K562 (cell line): Measurements from ENCODE around the gene GET3. TPM values are rescaled to one million over a fixed set of nuclear protein-coding genes. Genes with fewer than 3 reads are reported as not detected.

Source experiments
- AFF4 ChIP-seq: sonication (generic); formaldehyde crosslinking; IDR thresholded peaks from 2 replicates; pipeline ENCODE4 v1.8.0; 2023; ENCODE audit warnings: mild to moderate bottlenecking, missing genetic modification reagents
- CBFA2T3 ChIP-seq: fragments of 450-650 bp; IDR thresholded peaks from 2 replicates; pipeline ENCODE4 v1.6.1; 2017
- FOSL1 ChIP-seq: fragments of 200-800 bp; sonication (Bioruptor generic); conservative IDR thresholded peaks from 2 replicates; pipeline ENCODE4 v1.6.1; 2016; ENCODE audit warnings: missing genetic modification characterization, missing compliant biosample characterization
- IRF1 ChIP-seq: sonication (generic); formaldehyde crosslinking; IDR thresholded peaks from 2 replicates; pipeline ENCODE4 v1.8.0; 2022; ENCODE audit warnings: missing genetic modification reagents, mild to moderate bottlenecking, borderline replicate concordance
- PRDM10 ChIP-seq: fragments of 450-650 bp; IDR thresholded peaks from 2 replicates; pipeline ENCODE4 v1.6.1; 2018; ENCODE audit not compliant: partially characterized antibody
- RNF219 ChIP-seq: fragments of 250-450 bp; sonication (Bioruptor Pico); IDR thresholded peaks from 2 replicates; pipeline ENCODE4 v1.5.0; 2022; ENCODE audit warnings: mild to moderate bottlenecking
- SNRNP70 ChIP-seq: fragments of 200-400 bp; formaldehyde crosslinking; optimal IDR thresholded peaks from 2 replicates; pipeline ENCODE3; 2017; ENCODE audit warnings: low read depth, low read length
- ZNF766 ChIP-seq: fragments of 200-800 bp; sonication (Bioruptor generic); conservative IDR thresholded peaks from 2 replicates; pipeline ENCODE4 v1.6.1; 2016; ENCODE audit warnings: missing genetic modification characterization, missing compliant biosample characterization
- ZNF778 ChIP-seq: fragments of 450-650 bp; formaldehyde crosslinking; IDR thresholded peaks from 2 replicates; pipeline ENCODE4 v1.4.0; 2020; ENCODE audit warnings: mild to moderate bottlenecking, moderate library complexity
- polyA plus RNA-seq, 8 experiments: library from polyadenylated mRNA; depleted of rRNA in 4 of 8; stranded (reverse) in 5 of 8; unstranded in 3 of 8; fragments of >200 nt; fragmentation: Nextera tagmentation in 2 of 8; fragmentation: Illumina TruSeq in 1 of 8; extraction: Ambion mirVana in 2 of 8; extraction: Trizol in 1 of 8; gene quantifications; 2 replicates each; pipeline versions ENCODE4 v1.2.1 to v1.2.3, GENCODE V29; 2011 to 2014; ENCODE audit warnings: inconsistent platforms in 1 of 8, missing spikeins in 1 of 8
- total RNA-seq, 7 experiments: library from RNA; depleted of rRNA in 6 of 7; stranded (reverse); fragments of >200 nt in 6 of 7; fragmentation: Illumina TruSeq in 2 of 7; extraction: Trizol in 2 of 7; gene quantifications; 2 replicates each; pipeline versions ENCODE4 v1.2.1 to v1.2.3, GENCODE V29; 2011 to 2021; ENCODE audit warnings: low replicate concordance in 1 of 7
- TF ChIP-seq, protein P1 (sequence below): fragments of 450-650 bp; conservative IDR thresholded peaks from 2 replicates; pipeline ENCODE4 v1.6.1; 2016; ENCODE audit warnings: missing genetic modification characterization, low read depth, mild to moderate bottlenecking, control low read depth, missing compliant biosample characterization
- TF ChIP-seq, protein P2 (sequence below): sonication (generic); formaldehyde crosslinking; IDR thresholded peaks from 2 replicates; pipeline ENCODE4 v1.4.0; 2020; ENCODE audit warnings: mild to moderate bottlenecking, missing genetic modification reagents

GET3 gene
- total and polyA plus RNA-seq, 9 of the 15 experiments (the other 6 are each of a cell fraction or from before 2014, with no cell fraction given), result 8.3 to 83.5 (median 51.8) TPM

DNA sequence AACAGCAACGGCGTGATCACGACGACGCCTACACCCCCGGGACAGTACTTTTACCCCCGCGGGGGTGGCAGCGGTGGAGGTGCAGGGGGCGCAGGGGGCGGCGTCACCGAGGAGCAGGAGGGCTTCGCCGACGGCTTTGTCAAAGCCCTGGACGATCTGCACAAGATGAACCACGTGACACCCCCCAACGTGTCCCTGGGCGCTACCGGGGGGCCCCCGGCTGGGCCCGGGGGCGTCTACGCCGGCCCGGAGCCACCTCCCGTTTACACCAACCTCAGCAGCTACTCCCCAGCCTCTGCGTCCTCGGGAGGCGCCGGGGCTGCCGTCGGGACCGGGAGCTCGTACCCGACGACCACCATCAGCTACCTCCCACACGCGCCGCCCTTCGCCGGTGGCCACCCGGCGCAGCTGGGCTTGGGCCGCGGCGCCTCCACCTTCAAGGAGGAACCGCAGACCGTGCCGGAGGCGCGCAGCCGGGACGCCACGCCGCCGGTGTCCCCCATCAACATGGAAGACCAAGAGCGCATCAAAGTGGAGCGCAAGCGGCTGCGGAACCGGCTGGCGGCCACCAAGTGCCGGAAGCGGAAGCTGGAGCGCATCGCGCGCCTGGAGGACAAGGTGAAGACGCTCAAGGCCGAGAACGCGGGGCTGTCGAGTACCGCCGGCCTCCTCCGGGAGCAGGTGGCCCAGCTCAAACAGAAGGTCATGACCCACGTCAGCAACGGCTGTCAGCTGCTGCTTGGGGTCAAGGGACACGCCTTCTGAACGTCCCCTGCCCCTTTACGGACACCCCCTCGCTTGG is 55.0 kb downstream of the GET3 start (continued):
- TF ChIP-seq ZNF766 (CRISPR knock-in tag), result no peak
- peak; percentile 42 for TF ChIP-seq CBFA2T3
- TF ChIP-seq FOSL1, result no peak
- TF ChIP-seq ZNF778, result no peak
- TF ChIP-seq, protein P1, sequence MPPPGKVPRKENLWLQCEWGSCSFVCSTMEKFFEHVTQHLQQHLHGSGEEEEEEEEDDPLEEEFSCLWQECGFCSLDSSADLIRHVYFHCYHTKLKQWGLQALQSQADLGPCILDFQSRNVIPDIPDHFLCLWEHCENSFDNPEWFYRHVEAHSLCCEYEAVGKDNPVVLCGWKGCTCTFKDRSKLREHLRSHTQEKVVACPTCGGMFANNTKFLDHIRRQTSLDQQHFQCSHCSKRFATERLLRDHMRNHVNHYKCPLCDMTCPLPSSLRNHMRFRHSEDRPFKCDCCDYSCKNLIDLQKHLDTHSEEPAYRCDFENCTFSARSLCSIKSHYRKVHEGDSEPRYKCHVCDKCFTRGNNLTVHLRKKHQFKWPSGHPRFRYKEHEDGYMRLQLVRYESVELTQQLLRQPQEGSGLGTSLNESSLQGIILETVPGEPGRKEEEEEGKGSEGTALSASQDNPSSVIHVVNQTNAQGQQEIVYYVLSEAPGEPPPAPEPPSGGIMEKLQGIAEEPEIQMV, result no peak
- TF ChIP-seq PRDM10, result no peak
- no peak for TF ChIP-seq RNF219 (CRISPR knock-in tag)
- peak; percentile 93 for TF ChIP-seq AFF4
- TF ChIP-seq SNRNP70, result no peak
- TF ChIP-seq, protein P2, sequence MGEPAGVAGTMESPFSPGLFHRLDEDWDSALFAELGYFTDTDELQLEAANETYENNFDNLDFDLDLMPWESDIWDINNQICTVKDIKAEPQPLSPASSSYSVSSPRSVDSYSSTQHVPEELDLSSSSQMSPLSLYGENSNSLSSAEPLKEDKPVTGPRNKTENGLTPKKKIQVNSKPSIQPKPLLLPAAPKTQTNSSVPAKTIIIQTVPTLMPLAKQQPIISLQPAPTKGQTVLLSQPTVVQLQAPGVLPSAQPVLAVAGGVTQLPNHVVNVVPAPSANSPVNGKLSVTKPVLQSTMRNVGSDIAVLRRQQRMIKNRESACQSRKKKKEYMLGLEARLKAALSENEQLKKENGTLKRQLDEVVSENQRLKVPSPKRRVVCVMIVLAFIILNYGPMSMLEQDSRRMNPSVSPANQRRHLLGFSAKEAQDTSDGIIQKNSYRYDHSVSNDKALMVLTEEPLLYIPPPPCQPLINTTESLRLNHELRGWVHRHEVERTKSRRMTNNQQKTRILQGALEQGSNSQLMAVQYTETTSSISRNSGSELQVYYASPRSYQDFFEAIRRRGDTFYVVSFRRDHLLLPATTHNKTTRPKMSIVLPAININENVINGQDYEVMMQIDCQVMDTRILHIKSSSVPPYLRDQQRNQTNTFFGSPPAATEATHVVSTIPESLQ (CRISPR knock-in tag), result no peak
- TF ChIP-seq IRF1 (CRISPR knock-in tag), result no peak; the same call in 1 of the 2 replicates
